GM23338 (cell line): ENCODE results near the gene TNIP2. TPM values are rescaled to one million over a fixed set of nuclear protein-coding genes. Genes with fewer than 3 reads are reported as not detected.

ENCODE experiments used
- ATAC-seq: fragments of 200-7000 bp; cut with Tn5 transposase; 3 replicates; pipeline ENCODE4 v1.9.1; 2020
- DNase-seq: peaks from one replicate; pipeline ENCODE4 v3.0.0-alpha.2; 2015; ENCODE audit warnings: low spot score
- H2AFZ ChIP-seq: fragments of 200-600 bp; sonication (generic); 2 replicates; pipeline ENCODE4 v1.8.0; 2016; ENCODE audit warnings: antibody characterized with exemption, mild to moderate bottlenecking, moderate library complexity
- H3F3A ChIP-seq: fragments of 200-600 bp; sonication (generic); replicated peaks from 2 replicates; pipeline ENCODE4 v1.8.0; 2017; ENCODE audit warnings: antibody characterized with exemption, mixed run types, low read depth
- H3K27ac ChIP-seq: fragments of 200-600 bp; sonication (generic); 2 replicates; pipeline ENCODE4 v1.6.1; 2016; ENCODE audit warnings: low read depth
- H3K27me3 ChIP-seq: fragments of 200-600 bp; sonication (generic); 2 replicates; pipeline ENCODE4 v1.8.0; 2016; ENCODE audit warnings: mild to moderate bottlenecking, mixed run types, moderate library complexity; ENCODE audit not compliant: insufficient read depth
- H3K36me3 ChIP-seq: fragments of 200-600 bp; sonication (generic); 2 replicates; pipeline ENCODE4 v1.8.0; 2016; ENCODE audit warnings: mild to moderate bottlenecking; ENCODE audit not compliant: insufficient read depth
- H3K4me1 ChIP-seq: fragments of 200-600 bp; sonication (generic); 2 replicates; pipeline ENCODE4 v1.8.0; 2016; ENCODE audit warnings: mild to moderate bottlenecking, moderate library complexity; ENCODE audit not compliant: insufficient read depth
- H3K4me2 ChIP-seq: fragments of 200-600 bp; sonication (generic); 2 replicates; pipeline ENCODE4 v1.7.1; 2017; ENCODE audit warnings: mixed run types
- H3K4me3 ChIP-seq: fragments of 200-600 bp; sonication (generic); 2 replicates; pipeline ENCODE4 v1.6.1; 2016; ENCODE audit warnings: mixed run types
- H3K79me2 ChIP-seq: fragments of 200-600 bp; sonication (generic); replicated peaks from 2 replicates; pipeline ENCODE4 v1.8.0; 2017; ENCODE audit warnings: mild to moderate bottlenecking; ENCODE audit not compliant: insufficient read depth
- H3K9me2 ChIP-seq: fragments of 200-600 bp; sonication (generic); 2 replicates; pipeline ENCODE4 v1.8.0; 2017; ENCODE audit not compliant: insufficient read depth
- H4K20me1 ChIP-seq: fragments of 200-600 bp; sonication (generic); replicated peaks from 2 replicates; pipeline ENCODE4 v1.8.0; 2017; ENCODE audit warnings: mild to moderate bottlenecking; ENCODE audit not compliant: insufficient read depth
- H3K27ac Mint-ChIP-seq: 2 replicates; pipeline ENCODE4 v1.8.0; 2020; ENCODE audit warnings: inconsistent platforms, mild to moderate bottlenecking, moderate library complexity, mixed read lengths
- H3K27me3 Mint-ChIP-seq: 3 replicates; pipeline ENCODE4 v1.8.0; 2022; ENCODE audit warnings: low read depth, mild to moderate bottlenecking, moderate library complexity, mixed read lengths, inconsistent platforms; ENCODE audit not compliant: insufficient read depth, poor library complexity
- H3K36me3 Mint-ChIP-seq: 3 replicates; pipeline ENCODE4 v1.8.0; 2021; ENCODE audit warnings: low read depth, mild to moderate bottlenecking, inconsistent platforms, moderate library complexity, mixed read lengths
- H3K4me1 Mint-ChIP-seq: 3 replicates; pipeline ENCODE4 v1.8.0; 2020; ENCODE audit warnings: mild to moderate bottlenecking, inconsistent platforms, mixed read lengths
- H3K4me3 Mint-ChIP-seq: 3 replicates; pipeline ENCODE4 v1.8.0; 2021; ENCODE audit warnings: moderate library complexity, mild to moderate bottlenecking, inconsistent platforms, mixed read lengths
- H3K9me3 Mint-ChIP-seq: 3 replicates; pipeline ENCODE4 v1.8.0; 2020; ENCODE audit warnings: moderate library complexity, mild to moderate bottlenecking, inconsistent platforms, mixed read lengths
- CREB1 ChIP-seq: fragments of 250-450 bp; sonication (Bioruptor Pico); IDR thresholded peaks from 2 replicates; pipeline ENCODE4 v1.5.0; 2020; ENCODE audit warnings: low read depth, mild to moderate bottlenecking, moderate library complexity
- CTCF ChIP-seq, 2 experiments: fragments of 200-600 bp in 1 of 2; sonication (generic) in 1 of 2; conservative IDR thresholded peaks; 2 replicates each; pipeline versions ENCODE4 v1.5.1 to v1.6.1; 2016 to 2017; ENCODE audit warnings: antibody characterized with exemption in 2 of 2, low read depth in 2 of 2, mild to moderate bottlenecking in 2 of 2, moderate library complexity in 1 of 2
- ETS1 ChIP-seq: IDR thresholded peaks from 2 replicates; pipeline ENCODE4 v1.6.1; 2016; ENCODE audit warnings: antibody characterized with exemption
- EZH2 ChIP-seq: fragments of 200-600 bp; sonication (generic); IDR thresholded peaks from one replicate; pipeline ENCODE4 v1.8.0; 2017; ENCODE audit warnings: antibody characterized with exemption, mild to moderate bottlenecking, low read depth; ENCODE audit not compliant: unreplicated experiment
- EZH2phosphoT487 ChIP-seq: fragments of 200-600 bp; sonication (generic); IDR thresholded peaks from one replicate; pipeline ENCODE4 v1.8.1; 2018; ENCODE audit warnings: antibody characterized with exemption; ENCODE audit not compliant: unreplicated experiment
- JUNB ChIP-seq: IDR thresholded peaks from one replicate; pipeline ENCODE4 v1.6.1; 2016; ENCODE audit warnings: antibody characterized with exemption; ENCODE audit not compliant: unreplicated experiment
- NANOG ChIP-seq: IDR thresholded peaks from 2 replicates; pipeline ENCODE4 v1.6.1; 2016; ENCODE audit warnings: antibody characterized with exemption, borderline replicate concordance
- POLR2AphosphoS5 ChIP-seq: IDR thresholded peaks from 2 replicates; pipeline ENCODE4 v1.6.1; 2016; ENCODE audit warnings: antibody characterized with exemption, low read depth
- REST ChIP-seq: IDR thresholded peaks from one replicate; pipeline ENCODE4 v1.6.1; 2018; ENCODE audit warnings: antibody characterized with exemption; ENCODE audit not compliant: unreplicated experiment
- STAT1 ChIP-seq: IDR thresholded peaks from one replicate; pipeline ENCODE4 v1.6.1; 2016; ENCODE audit warnings: antibody characterized with exemption; ENCODE audit not compliant: unreplicated experiment
- ZNF114 ChIP-seq: fragments of 250-450 bp; sonication (Bioruptor Pico); IDR thresholded peaks from 2 replicates; pipeline ENCODE4 v1.5.0; 2020; ENCODE audit warnings: mild to moderate bottlenecking, moderate library complexity
- ZNF331 ChIP-seq: fragments of 250-450 bp; sonication (Bioruptor Pico); IDR thresholded peaks from 2 replicates; pipeline ENCODE4 v1.5.0; 2020; ENCODE audit warnings: low read depth, mild to moderate bottlenecking, moderate library complexity
- polyA plus RNA-seq: library from polyadenylated mRNA; unstranded; fragments of >200 nt; fragmentation: Nextera tagmentation; extraction: Ambion mirVana; gene quantifications from 2 replicates; pipeline ENCODE4 v1.2.1, GENCODE V29; 2016
- total RNA-seq: library from RNA; depleted of rRNA; stranded (reverse); fragments of >200 nt; shearing (Covaris generic); gene quantifications from 2 replicates; pipeline ENCODE4 v1.2.3, GENCODE V29; 2014

The TNIP2 gene
- total and polyA plus RNA-seq, 2 experiments from 2014 or later: 34.8 to 61.4 TPM

GRCh38 chr4:2786152-2786671 lies 30.1 kb upstream of the TNIP2 start:
- no peaks in the 10 kb centered on the region for H3K36me3 ChIP-seq
- TF ChIP-seq ETS1: no peak
- no peak for TF ChIP-seq REST
- TF ChIP-seq ZNF331: no peak
- TF ChIP-seq CREB1 (CRISPR knock-in tag): no peak
- TF ChIP-seq NANOG: no peak
- TF ChIP-seq POLR2AphosphoS5: no peak
- H3K27me3 ChIP-seq: no peaks in the 10 kb centered on the region
- H3K4me3 ChIP-seq: no peak overlapping the region
- no peak for DNase-seq
- H3F3A ChIP-seq: 0 out of 2 replicates have a peak, but pooled peaks cover 3% of the 10 kb centered on the region
- no peak overlapping the region for H3K4me2 ChIP-seq
- peaks cover 4% of the 10 kb centered on the region; the same call in 2 of the 3 replicates for H3K9me3 Mint-ChIP-seq
- H3K9me2 ChIP-seq: no peaks in the 10 kb centered on the region
- H4K20me1 ChIP-seq: no peaks in the 10 kb centered on the region
- H2AFZ ChIP-seq: no peak overlapping the region
- peaks cover 18% of the 10 kb centered on the region for H3K4me1 Mint-ChIP-seq
- H3K27ac Mint-ChIP-seq: no peak overlapping the region
- ATAC-seq: no peak
- H3K4me1 ChIP-seq: no peaks in the 10 kb centered on the region; the same call in 1 of the 2 replicates
- H3K27me3 Mint-ChIP-seq: peaks cover 6% of the 10 kb centered on the region
- peaks cover under 1% of the 10 kb centered on the region; the same call in 1 of the 3 replicates for H3K36me3 Mint-ChIP-seq
- H3K79me2 ChIP-seq: no peaks in the 10 kb centered on the region
- no peak overlapping the region for H3K4me3 Mint-ChIP-seq
- no peak overlapping the region for H3K27ac ChIP-seq

GRCh38 chr4:2785613-2786012 lies 29.5 kb upstream of the TNIP2 start:
- Histone ChIP-seq H3F3A (0 out of 2 replicates have a peak, but pooled peaks cover 6% of the 10 kb centered on the region), H3K27me3 (no peaks in the 10 kb centered on the region), H3K9me2 (no peaks in the 10 kb centered on the region), H3K36me3 (no peaks in the 10 kb centered on the region), H3K4me2 (no peak overlapping the region), H3K27ac (no peak overlapping the region), H3K4me1 (no peaks in the 10 kb centered on the region; the same call in 1 of the 2 replicates), H3K4me3 (no peak overlapping the region), H3K79me2 (no peaks in the 10 kb centered on the region), H2AFZ (peak overlapping the region; percentile 23; the same call in 1 of the 2 replicates), H4K20me1 (no peaks in the 10 kb centered on the region)
- no peak overlapping the region for H3K4me3 Mint-ChIP-seq
- peaks cover 2% of the 10 kb centered on the region; the same call in 1 of the 3 replicates for H3K36me3 Mint-ChIP-seq
- peaks cover 6% of the 10 kb centered on the region for H3K27me3 Mint-ChIP-seq
- H3K27ac Mint-ChIP-seq: no peak overlapping the region
- H3K4me1 Mint-ChIP-seq: peaks cover 16% of the 10 kb centered on the region
- no peak for DNase-seq
- ATAC-seq: no peak
- H3K9me3 Mint-ChIP-seq: peaks cover 6% of the 10 kb centered on the region; the same call in 2 of the 3 replicates
- TF ChIP-seq CREB1 (CRISPR knock-in tag) (no peak), POLR2AphosphoS5 (no peak), JUNB (no peak), CTCF (conservative IDR thresholded peaks at IDR 0.05; ENCODE audit: low read depth in 2 of 2) (no peak), ZNF331 (no peak), EZH2phosphoT487 (no peak), EZH2 (no peak), ZNF114 (CRISPR knock-in tag) (no peak), STAT1 (no peak), REST (no peak)
